SK-N-MC (cell line): ENCODE measurements around the gene MTG1.
"Not testable (repeated sequence)": the region's sequence is repeated elsewhere in the genome, so short reads cannot be mapped to it uniquely, and the experiment has no call there.

Experiments used
- DNase-seq: peaks from one replicate; pipeline ENCODE4 v3.0.0-alpha.2; 2011; ENCODE audit warnings: low read depth, low spot score
- H3K27ac ChIP-seq: fragments of 200-600 bp; sonication (generic); 2 replicates; pipeline ENCODE4 v1.5.1; 2016; ENCODE audit warnings: mixed run types
- H3K36me3 ChIP-seq: fragments of 200-600 bp; sonication (generic); 2 replicates; pipeline ENCODE4 v1.6.1; 2017; ENCODE audit warnings: antibody characterized with exemption, low read length, mixed read lengths; ENCODE audit not compliant: insufficient read depth
- H3K4me3 ChIP-seq: fragments of 200-600 bp; sonication (generic); 2 replicates; pipeline ENCODE4 v1.5.1; 2016
- H3K9ac ChIP-seq: fragments of 200-600 bp; sonication (generic); 2 replicates; pipeline ENCODE4 v1.8.0; 2017; ENCODE audit warnings: mixed run types, mixed read lengths; ENCODE audit not compliant: insufficient read length
- H3K9me3 ChIP-seq: fragments of 200-600 bp; sonication (generic); 2 replicates; pipeline ENCODE4 v1.6.1; 2017; ENCODE audit warnings: low read depth, mild to moderate bottlenecking, antibody characterized with exemption, low read length, moderate library complexity, mixed read lengths
- EZH2 ChIP-seq: fragments of 200-600 bp; sonication (generic); IDR thresholded peaks from one replicate; pipeline ENCODE4 v1.6.1; 2017; ENCODE audit warnings: antibody characterized with exemption
- FOXP2 ChIP-seq: optimal IDR thresholded peaks from 2 replicates; pipeline ENCODE3; 2011; ENCODE audit warnings: mild to moderate bottlenecking, moderate library complexity; ENCODE audit not compliant: insufficient read depth; ENCODE audit errors: extremely low read length, control extremely low read depth
- POLR2AphosphoS5 ChIP-seq: IDR thresholded peaks from 2 replicates; pipeline ENCODE4 v1.6.1; 2012; ENCODE audit warnings: mild to moderate bottlenecking, low read depth, low read length, borderline replicate concordance

MTG1 gene

GRCh38 chr10:133364645-133365431 lies 29.1 kb upstream of the MTG1 start:
- no peak overlapping the region for H3K27ac ChIP-seq
- H3K9me3 ChIP-seq = no peaks in the 10 kb centered on the region
- H3K4me3 ChIP-seq = no peak overlapping the region
- no peak overlapping the region for H3K9ac ChIP-seq
- DNase-seq = no peak
- TF ChIP-seq POLR2AphosphoS5 = no peak
- TF ChIP-seq EZH2 = no peak
- TF ChIP-seq FOXP2 = no peak
- no peaks in the 10 kb centered on the region; the same call in 1 of the 2 replicates for H3K36me3 ChIP-seq

DNA sequence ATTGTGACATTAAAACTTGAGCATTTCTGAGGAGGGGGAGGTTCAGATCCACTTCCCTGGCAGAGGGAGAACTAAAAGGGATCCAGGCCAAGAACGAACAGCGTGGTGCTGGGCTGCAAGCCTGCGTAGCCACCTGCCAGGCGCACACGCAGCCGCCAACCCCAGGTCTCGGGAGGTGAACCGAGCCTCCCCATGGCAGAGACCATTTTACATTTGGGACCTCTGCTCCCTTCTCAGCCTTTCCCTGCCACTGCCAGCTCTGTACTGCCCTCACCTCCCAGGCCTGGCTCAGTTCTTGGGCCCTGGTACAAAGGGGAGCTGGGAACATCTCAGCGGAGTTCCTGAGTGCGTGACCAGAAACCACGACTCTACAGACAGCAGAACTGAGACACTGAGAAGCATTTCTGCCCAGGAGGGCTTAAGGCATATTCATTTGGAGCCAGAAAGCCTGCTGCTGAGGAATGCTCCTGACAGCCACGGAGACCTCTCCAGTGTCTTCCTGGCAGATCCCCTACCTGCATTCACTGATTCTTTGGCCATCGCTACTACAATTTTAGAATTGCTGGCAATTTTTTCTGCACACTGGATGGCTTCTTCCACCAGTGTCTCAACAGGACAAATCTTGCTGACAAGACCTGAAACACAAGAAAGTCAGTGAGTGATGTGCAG lies 28.4 kb upstream of the MTG1 start:
- H3K9ac ChIP-seq = no peak overlapping the region
- DNase-seq = no peak
- no peak overlapping the region for H3K4me3 ChIP-seq
- TF ChIP-seq POLR2AphosphoS5 (no peak), FOXP2 (no peak), EZH2 (no peak)
- H3K36me3 ChIP-seq = no peaks in the 10 kb centered on the region; the same call in 1 of the 2 replicates
- H3K9me3 ChIP-seq = no peaks in the 10 kb centered on the region
- no peak overlapping the region for H3K27ac ChIP-seq

DNA sequence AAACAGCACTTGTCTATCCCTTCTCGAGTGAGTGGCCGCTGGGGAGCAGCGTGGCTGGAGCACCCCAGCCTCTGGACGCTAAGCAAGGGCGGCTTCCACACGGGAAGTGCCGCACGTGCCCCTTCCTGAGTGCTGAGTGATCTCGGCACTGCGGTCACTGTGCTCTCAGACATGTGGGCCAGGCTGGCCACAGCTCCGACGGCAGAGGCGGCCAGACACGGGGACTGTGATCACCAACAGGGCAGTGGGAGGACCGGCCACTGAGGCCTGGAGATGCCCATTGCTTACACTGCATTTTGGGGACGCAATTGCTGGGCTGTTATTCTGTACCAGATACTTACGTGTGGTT lies 27.9 kb upstream of the MTG1 start:
- Histone ChIP-seq H3K9me3 (no peaks in the 10 kb centered on the region), H3K9ac (no peak overlapping the region), H3K36me3 (no peaks in the 10 kb centered on the region; the same call in 1 of the 2 replicates), H3K27ac (no peak overlapping the region), H3K4me3 (no peak overlapping the region)
- no peak for TF ChIP-seq POLR2AphosphoS5
- TF ChIP-seq EZH2 = no peak
- no peak for TF ChIP-seq FOXP2
- no peak for DNase-seq

DNA sequence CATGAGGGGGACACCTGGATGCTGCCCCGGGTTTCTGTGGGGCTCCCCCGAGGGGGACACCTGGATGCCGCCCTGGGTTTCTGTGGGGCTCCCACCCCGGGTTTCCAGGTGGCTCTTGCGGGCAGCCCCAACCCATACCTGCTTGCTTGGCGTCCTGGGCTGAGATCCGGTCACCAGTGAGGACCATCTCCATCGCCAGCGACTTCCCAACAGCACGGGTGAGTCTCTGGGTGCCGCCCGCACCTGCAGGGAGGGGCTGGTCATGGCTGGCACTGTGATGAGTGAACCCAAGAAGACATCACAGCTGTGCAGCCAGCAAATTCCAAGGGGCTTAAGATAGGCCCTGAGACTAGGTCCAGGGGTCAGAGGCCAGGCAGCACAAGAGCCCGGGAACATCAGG lies 27.2 kb upstream of the MTG1 start:
- TF ChIP-seq EZH2 (no peak), POLR2AphosphoS5 (no peak), FOXP2 (no peak)
- Histone ChIP-seq H3K27ac (no peak overlapping the region), H3K9ac (no peak overlapping the region), H3K36me3 (no peaks in the 10 kb centered on the region; the same call in 1 of the 2 replicates), H3K4me3 (no peak overlapping the region), H3K9me3 (no peaks in the 10 kb centered on the region)
- no peak for DNase-seq

- H3K4me3 ChIP-seq, H3K36me3 ChIP-seq, DNase-seq, H3K9me3 ChIP-seq, H3K9ac ChIP-seq, H3K27ac ChIP-seq: not testable (repeated sequence)
Observed at GRCh38 chr10:133367461-133367860, 26.5 kb upstream of the MTG1 start.

GRCh38 chr10:133368153-133368552 lies 25.8 kb upstream of the MTG1 start:
- DNase-seq = no peak
- Histone ChIP-seq H3K36me3 (no peaks in the 10 kb centered on the region; the same call in 1 of the 2 replicates), H3K9ac (no peak overlapping the region), H3K4me3 (no peak overlapping the region), H3K9me3 (no peaks in the 10 kb centered on the region), H3K27ac (no peak overlapping the region)
- TF ChIP-seq FOXP2 (no peak), POLR2AphosphoS5 (no peak), EZH2 (no peak)

DNA sequence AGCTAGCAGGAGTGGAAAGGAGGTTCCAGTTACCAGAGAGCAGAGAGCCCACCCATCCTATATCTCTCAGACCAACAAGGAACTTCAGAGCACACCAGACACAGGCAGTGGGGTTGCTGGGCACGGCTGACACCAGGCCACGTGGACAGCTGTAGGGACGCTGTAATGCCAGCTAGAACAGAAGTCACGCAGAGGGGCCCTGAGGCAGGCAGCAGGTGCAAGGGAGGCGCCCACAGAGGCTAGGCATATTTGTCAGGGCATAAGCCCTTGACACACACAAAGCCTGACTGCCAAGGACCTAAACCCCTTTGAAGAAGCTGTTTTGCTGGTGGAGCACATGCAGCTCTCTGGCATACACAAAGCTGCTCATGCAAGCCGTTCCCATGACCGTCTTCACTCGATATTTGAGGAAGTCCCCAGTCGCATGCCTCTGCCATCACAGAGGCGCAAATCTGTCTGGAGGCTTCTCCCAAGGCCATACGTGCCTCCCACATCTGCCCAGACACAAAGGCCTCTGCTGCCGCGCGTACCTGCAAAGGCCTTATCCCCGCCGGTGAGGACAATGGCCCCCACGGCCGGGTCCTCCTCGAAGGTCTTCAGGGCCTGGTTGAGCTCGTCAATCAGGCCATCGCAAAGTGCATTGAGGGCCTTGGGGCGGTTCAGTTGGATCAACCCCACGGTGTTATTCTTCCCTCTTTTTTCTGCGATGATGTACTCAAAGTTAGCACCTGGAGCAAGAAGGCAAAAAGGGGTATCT lies 23.7 kb upstream of the MTG1 start:
- H3K27ac ChIP-seq = no peak overlapping the region
- TF ChIP-seq FOXP2 (no peak), EZH2 (no peak), POLR2AphosphoS5 (no peak)
- H3K36me3 ChIP-seq = no peaks in the 10 kb centered on the region; the same call in 1 of the 2 replicates
- no peak overlapping the region for H3K4me3 ChIP-seq
- no peaks in the 10 kb centered on the region for H3K9me3 ChIP-seq
- H3K9ac ChIP-seq = no peak overlapping the region
- no peak for DNase-seq

DNA sequence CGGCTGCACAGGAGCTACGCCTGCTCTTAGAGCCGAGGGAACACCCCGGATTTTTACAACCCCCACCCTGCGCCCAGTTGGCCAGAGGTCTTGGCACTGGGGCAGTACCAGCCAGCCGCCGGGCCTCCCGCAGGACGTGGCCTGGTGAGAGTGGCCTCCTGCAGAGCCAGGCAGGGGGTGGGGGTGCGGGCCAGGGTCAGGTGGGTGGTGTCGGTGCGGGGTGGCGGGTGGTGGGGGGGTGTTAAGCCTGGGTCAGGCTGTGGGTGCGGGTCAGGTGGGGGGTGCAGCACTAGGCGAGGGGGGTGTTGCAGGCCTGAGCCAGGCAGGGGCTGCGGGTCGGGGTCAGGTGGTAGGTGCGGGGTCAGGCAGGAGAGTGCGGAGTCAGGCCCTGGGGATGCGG lies 21.4 kb upstream of the MTG1 start:
- H3K27ac ChIP-seq = no peak overlapping the region
- H3K4me3 ChIP-seq = no peak overlapping the region
- H3K9me3 ChIP-seq = no peaks in the 10 kb centered on the region
- H3K9ac ChIP-seq = no peak overlapping the region
- DNase-seq = no peak
- TF ChIP-seq POLR2AphosphoS5 (no peak), FOXP2 (no peak), EZH2 (no peak)
- no peaks in the 10 kb centered on the region; the same call in 1 of the 2 replicates for H3K36me3 ChIP-seq
